ENCODE results near the gene HNRNPH3.
A peak's percentile ranks its signal among the peaks of the same experiment; 100 is the strongest.

Gene HNRNPH3

DNA sequence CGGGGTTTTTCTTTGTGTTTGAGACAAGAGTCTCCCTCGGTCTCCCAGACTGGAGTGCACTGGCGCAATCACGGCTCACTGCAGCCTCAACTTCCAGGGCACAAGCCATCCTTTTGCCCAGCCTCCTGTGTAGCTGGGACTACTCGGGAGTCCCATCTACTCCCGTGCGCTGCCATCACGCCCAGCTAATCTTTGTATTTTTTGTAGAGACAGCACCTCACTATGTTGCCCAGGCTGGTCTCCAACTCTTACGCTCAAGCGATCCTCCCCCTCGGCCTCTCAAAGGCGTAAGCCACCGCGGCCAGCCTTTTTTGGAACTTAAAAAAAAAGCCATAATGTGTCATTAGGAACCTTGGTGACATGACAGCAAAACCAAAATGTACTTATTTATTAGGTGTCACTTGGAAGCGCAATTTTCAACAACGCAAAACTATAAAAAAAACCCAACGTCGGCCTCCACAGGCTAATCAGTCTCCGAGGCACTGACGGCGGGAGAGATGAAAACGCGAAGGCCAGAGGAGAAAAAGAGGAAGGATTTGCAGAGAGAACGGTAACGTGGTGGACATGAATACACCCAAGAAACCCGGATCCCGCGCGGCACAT is 911 bp upstream of the HNRNPH3 start:
- DNase-seq (ENCODE audit: low read depth in 2 of 2): no peak

GRCh38 chr10:68332259-68333057 is 594 bp downstream of the HNRNPH3 start, which contains the start of gene PBLD:
TSS of gene PBLD (minus strand) at chr10:68332928. CDS start at chr10:68306844, 26,084 bp downstream.
- peak; percentile 43 to 45 for DNase-seq (ENCODE audit: low read depth in 2 of 2)

GRCh38 chr10:68333058-68333395 is 1.2 kb downstream of the HNRNPH3 start:
- DNase-seq (ENCODE audit: low read depth in 2 of 2): no peak

DNA sequence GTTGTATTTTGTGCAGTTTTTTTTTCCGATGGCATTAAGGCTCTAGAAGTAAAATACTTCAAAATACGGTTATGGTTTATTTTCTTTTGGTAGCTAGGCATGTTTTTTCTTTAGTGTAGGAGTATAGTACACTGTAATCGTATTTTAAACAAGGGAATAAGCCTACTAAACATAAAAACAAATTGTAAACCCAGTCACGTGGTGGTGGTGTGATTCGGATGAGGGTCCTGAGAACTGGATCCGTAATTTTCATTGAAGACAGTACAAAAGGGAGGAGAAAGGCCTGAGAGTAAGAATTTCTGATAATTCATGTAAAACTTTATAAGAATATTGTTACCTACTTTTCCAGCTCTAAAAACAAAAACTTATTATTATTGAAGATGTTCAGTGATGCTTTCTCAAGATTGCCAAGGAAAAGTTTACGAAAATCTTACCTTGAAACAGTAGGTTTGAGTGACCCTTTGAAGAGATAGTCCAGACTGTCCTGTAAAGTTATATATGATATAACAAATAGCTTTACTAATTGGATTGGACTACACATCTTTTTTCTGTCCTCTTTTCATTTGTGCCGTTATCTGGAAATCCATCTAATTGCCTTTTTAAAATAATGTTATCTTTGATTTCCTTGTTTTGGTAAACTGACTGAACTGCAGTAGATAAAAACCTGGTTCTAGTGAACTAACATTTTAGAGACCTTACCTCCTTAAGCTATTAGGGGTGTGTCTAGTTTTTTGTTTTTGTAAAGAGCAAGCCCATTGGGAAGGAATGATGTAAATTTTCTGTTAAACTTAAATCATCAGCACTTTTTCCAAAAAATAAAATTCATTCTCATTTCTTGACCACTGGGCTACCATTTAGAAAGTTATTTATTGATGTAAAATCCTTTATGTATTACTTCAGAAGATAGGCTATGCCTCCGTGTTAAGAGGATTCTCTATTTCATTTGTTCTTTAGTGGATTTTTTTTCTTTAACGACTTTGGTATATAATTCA is 1.9 kb downstream of the HNRNPH3 start:
- no peak for DNase-seq (ENCODE audit: low read depth in 2 of 2)

- no peak for DNase-seq (ENCODE audit: low read depth in 2 of 2)
Measured at GRCh38 chr10:68334672-68335467, 3.0 kb downstream of the HNRNPH3 start.

DNA sequence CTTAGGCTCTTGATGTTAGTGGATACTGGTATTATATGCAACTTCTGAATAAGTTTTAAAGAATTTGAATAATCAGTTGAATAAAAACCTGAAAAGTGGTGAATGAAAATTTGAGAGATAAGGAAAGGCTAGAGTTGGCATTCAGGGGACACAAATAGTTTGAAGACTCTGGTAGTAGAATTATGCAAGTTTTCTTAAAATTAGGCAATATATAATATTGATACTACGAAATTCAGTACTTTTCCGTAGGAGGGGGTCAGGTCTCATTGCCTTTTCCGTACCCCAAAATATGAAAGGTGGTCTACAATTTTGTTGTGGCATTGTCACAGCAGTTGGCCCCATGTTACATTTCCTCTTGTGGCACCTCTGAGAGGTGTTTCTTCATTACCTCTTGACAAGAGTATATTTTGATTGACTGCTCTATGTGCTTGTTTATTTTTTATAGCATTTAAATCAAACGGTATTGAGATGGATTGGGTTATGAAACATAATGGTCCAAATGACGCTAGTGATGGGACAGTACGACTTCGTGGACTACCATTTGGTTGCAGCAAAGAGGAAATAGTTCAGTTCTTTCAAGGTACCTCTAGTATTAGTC is 5.0 kb downstream of the HNRNPH3 start:
- no peak for DNase-seq (ENCODE audit: low read depth in 2 of 2)

GRCh38 chr10:68340358-68341080 is 8.7 kb downstream of the HNRNPH3 start:
- DNase-seq (ENCODE audit: low read depth in 2 of 2): no peak

DNA sequence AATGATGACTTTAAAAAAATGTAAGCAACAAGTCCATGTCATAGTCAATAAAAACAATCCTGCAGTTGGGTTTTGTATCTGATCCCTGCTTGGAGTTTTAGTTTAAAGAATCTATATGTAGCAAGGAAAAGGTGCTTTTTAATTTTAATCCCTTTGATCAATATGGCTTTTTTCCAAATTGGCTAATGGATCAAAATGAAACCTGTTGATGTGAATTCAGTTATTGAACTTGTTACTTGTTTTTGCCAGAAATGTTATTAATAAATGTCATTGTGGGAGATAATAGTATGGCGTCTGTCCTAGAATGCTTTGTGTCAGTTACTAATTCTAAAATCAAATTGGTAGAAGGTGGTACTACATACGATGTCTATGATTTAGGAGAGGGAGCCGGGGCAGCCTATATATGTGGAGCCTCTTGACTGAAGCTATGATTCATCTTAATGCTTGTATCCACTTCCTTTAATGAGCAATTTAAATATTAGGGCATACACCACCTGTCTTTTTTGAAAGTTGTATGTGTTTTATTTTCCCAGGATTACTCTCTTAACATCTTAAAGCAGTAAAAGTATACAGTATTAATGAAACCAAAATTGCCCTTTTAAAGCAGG is 11.1 kb downstream of the HNRNPH3 start:
- no peak for DNase-seq (ENCODE audit: low read depth in 2 of 2)

- DNase-seq (ENCODE audit: low read depth in 2 of 2): no peak
Measured at GRCh38 chr10:68345621-68346020, 13.8 kb downstream of the HNRNPH3 start.

DNA sequence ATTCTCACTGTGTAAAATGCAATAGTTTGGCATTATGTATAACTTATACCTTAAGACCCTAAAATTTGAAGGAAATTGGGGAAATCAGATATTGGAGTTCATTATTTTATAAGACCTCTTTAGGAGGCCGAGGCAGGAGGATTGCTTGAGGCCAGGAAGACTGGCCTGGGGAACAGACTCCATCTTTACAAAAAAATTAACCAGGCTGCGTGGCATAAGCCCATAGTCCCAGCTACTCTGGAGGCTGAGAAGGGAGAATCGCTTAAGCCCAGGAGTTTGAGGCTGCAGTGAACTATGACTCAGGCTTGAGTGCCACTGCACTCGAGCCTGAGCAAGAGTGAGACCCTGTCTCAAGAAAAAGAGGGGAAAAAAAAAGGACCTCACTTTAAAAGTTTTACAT is 14.9 kb downstream of the HNRNPH3 start:
- no peak for DNase-seq (ENCODE audit: low read depth in 2 of 2)

GRCh38 chr10:68348265-68348741 is 16.4 kb downstream of the HNRNPH3 start:
- no peak for DNase-seq (ENCODE audit: low read depth in 2 of 2)

DNA sequence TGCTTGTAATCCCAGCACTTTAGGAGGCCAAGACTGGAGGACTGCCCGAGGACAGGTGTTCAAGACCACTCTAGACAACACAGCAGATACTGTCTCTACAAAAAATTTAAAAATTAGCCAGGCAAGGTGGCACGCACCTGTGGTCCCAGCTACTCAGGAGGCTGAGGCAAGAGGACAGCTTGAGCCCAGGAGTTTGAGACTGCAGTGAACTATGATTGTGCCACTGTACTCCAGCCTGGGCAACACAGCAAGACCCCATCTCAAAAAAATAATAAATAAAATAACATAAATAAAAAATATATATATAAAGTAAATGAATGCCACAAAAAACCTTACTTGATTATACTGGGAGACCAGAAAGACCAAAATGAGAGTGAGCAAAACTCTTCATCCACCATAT is 21.7 kb downstream of the HNRNPH3 start:
- DNase-seq (ENCODE audit: low read depth in 2 of 2): no peak

DNA sequence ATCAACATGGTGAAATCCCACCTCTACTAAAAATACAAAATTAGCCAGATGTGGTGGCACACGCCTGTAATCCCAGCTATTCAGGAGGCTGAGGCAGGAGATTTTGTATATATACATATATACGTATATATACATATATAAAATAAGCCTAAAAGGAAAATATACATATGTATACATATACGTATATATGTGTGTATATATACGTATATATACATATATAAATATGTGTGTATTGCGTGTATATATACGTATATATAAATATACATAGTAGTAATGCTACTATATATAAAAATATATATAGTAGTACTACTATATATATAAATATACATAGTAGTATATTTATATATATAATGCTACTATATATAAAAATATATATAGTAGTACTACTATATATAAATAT is 27.3 kb downstream of the HNRNPH3 start:
- DNase-seq (ENCODE audit: low read depth in 2 of 2): no peak

DNA sequence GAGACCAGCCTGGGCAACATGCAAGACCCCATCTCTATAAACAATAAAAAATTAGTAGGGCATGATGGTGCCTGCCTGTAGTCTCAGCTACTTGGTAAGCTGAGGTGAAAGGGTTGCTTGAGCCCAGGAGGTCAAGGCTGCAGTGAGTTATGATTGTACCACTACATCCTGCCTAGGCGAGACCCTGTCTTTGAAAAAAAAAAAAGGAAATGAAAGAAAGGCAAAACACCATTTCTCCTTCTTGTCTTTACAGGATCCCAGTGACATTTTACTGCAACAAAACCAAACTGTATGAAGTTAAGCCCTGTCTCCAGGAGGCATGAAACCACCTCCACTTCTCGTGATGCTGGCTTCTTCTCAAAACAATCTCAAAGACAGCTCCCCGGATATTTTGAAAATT is 30.7 kb downstream of the HNRNPH3 start:
- DNase-seq (ENCODE audit: low read depth in 2 of 2): no peak

DNA sequence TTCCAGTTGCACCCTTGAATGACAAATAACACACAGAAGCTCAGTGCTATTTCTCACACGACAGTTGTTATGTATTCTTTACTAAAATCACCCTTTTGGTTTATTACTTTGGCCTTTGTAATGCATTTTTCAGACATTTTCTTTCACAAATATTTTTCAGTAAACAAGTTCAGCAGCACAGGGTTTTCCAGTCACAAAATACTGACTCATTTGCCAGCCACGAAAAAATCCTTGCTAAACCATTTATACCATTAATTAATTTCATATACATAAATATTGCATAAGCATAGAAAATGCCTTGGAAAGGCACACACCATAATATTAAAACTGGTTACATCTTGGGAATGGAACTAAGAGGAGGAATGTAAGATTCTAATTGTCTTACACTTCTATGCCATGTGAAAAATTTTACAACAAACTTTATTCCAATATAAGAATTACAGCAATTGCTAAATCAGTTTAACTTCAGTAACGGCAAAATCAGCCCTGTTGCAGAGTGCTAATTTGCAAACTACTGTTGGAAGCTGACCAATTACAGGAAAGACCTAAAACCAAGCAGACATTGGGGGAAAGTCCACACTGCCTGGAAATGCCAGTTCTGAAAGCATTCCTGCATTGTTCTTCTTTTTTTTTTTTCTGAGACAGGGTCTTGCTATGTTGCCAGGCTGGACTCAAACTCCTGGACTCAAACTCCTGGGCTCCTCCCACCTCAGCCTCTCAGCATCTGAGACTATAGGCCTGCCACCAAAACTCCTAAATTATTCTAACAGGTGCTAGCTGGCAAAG is 32.4 kb downstream of the HNRNPH3 start:
- no peak for DNase-seq (ENCODE audit: low read depth in 2 of 2)

DNA sequence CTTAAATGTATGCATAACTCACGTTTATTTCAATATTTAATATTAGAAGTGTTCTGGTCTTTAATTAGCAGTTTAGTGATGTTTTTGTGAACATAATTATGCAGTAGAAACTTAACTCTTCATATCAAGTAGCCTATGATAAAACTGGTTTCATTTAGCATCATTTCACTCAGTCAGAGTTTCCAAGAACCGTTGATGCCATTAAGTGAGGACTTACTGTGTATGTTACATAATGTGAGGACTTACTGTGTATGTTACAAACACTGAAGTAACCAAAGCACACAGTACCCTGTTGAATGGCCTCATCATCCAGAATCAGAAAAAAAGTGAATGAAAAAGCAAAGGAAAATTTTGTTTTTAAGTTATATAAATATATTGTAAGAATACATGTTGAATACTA is 33.7 kb downstream of the HNRNPH3 start:
- DNase-seq (ENCODE audit: low read depth in 2 of 2): no peak

- DNase-seq (ENCODE audit: low read depth in 2 of 2): no peak
Measured at GRCh38 chr10:68366600-68366999, 34.7 kb downstream of the HNRNPH3 start.

- DNase-seq (ENCODE audit: low read depth in 2 of 2): no peak
Measured at GRCh38 chr10:68367121-68367520, 35.3 kb downstream of the HNRNPH3 start.

DNA sequence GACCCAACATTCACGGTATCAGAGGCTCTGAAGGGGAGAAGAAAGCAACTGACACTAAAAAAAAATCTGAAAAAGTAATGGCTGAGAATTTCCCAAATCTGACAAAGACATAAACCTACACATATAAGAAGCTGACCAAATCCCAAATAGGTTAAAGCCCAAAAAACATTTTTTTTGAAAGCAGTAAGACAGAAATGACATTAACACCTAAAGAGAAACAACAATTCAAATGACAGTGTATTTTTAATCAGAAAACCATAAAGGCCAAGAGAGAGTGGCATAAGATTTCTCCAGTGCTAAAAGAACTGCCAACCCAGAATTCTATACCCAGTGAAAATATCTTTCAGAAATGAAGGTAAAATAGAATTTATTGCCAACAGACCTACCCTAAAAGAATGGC is 39.7 kb downstream of the HNRNPH3 start:
- no peak for DNase-seq (ENCODE audit: low read depth in 2 of 2)

Measured in fibroblast of skin of left biceps (primary cell).